GM12872 (cell line): ENCODE measurements around the gene GALNT11.

ENCODE experiments used
- TF ChIP-seq, protein P1 (sequence below): IDR thresholded peaks from 3 replicates; pipeline ENCODE4 v1.5.1; 2011; ENCODE audit warnings: low read depth, mild to moderate bottlenecking, low read length, moderate library complexity; ENCODE audit not compliant: insufficient read depth

The GALNT11 gene

DNA sequence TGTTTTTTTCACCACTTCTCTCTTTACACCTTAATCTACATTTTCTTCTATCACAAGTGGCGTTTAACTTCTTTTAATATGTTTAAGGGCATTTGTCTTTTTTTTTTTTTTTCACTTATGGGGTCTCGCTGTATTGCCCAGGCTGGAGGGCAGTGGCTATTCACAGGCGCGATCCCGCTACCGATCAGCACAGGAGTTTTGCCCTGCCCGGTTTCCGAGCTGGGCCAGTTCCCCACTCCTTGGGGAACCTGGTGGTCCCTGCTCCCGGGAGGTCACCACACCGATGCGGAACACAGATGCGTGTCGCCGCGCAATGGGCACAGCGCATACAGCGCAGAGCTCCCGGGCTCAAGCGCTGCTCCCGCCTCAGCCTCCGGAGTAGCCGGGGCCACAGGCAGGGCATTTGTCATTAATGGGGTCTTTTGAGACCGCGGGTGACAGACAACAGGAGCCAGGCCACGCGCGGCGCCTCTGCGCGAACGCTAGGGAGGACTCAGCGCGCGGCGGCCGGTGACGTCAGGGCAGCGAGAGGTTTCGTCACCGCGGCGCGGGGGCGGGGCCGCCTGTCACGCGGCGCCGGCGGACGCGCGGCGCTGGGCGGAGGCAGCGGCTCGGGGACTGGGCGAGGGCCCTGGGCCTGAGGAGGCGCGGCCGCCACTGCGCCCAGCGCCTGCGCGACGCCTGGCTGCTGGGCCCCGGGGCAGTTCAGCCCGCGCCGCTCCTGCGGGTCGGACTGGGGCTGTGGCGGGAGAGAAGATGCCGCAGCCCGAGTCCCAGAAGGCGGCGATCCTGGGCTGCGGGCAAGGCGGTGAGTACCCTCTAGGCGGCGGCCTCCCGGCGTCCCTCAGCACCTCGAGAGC, at the start of gene GALNT11:
GALNT11 (plus strand) TSS at position 598 of the 860 bp plus-strand sequence. CDS start 68,554 bp downstream, outside the sequence.
- TF ChIP-seq, protein P1, sequence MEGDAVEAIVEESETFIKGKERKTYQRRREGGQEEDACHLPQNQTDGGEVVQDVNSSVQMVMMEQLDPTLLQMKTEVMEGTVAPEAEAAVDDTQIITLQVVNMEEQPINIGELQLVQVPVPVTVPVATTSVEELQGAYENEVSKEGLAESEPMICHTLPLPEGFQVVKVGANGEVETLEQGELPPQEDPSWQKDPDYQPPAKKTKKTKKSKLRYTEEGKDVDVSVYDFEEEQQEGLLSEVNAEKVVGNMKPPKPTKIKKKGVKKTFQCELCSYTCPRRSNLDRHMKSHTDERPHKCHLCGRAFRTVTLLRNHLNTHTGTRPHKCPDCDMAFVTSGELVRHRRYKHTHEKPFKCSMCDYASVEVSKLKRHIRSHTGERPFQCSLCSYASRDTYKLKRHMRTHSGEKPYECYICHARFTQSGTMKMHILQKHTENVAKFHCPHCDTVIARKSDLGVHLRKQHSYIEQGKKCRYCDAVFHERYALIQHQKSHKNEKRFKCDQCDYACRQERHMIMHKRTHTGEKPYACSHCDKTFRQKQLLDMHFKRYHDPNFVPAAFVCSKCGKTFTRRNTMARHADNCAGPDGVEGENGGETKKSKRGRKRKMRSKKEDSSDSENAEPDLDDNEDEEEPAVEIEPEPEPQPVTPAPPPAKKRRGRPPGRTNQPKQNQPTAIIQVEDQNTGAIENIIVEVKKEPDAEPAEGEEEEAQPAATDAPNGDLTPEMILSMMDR, result peak; percentile 31; the same call in 1 of the 3 replicates

DNA sequence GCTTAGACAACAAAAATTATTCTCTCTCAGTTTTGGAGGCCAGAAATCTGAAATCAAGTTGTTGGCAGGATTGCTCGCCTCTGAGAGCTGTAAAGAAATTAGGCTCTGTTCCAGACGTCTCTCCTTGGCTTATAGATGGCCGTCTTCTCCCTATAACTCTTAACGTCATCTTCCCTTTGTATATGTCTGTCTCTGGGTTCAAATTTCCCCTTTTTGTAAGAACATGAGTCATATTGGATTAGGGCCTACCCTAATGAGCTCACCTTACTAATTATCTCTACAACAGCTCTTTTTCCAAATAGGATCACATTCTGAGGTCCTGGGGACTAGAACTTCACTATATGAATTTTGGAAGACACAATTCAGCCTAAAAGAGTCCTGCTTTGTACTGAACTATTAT, 46.9 kb upstream of the GALNT11 start:
- TF ChIP-seq, protein P1, result no peak

DNA sequence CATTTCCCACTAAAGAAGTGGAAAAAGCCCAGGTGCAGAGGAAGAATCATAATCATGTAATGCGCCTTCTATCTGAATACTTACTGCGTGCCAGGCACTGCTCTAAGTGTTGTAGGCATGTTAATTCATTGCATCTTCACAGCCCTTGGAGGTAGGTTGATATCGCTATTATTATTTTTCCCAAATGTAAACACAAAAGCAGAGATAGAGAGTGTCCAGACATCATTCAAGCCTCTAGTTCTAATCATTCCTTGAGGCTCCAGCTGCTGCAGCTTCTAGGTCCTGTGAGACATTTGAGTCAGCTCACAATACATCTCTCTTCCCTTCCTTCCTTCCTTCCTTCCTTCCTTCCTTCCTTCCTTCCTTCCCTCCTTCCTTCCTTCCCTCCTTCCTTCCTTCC, 44.3 kb upstream of the GALNT11 start:
- TF ChIP-seq, protein P1, result no peak

DNA sequence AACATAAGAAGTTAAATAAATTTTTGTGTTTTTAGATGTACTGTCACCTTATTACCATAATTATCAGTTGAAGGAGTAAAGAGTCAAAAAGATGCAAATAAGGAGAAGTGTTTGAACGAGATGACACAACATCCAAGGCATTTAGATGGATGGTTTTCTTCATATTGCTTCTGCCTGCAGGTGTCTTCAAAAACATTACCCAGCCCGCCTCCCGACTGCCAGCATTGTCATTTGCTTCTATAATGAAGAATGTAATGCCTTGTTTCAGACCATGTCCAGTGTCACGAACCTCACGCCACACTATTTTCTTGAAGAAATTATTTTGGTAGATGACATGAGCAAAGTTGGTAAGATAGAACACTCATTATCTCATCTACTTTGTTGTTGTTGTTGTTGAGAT, 42.7 kb upstream of the GALNT11 start:
- TF ChIP-seq, protein P1, result no peak

DNA sequence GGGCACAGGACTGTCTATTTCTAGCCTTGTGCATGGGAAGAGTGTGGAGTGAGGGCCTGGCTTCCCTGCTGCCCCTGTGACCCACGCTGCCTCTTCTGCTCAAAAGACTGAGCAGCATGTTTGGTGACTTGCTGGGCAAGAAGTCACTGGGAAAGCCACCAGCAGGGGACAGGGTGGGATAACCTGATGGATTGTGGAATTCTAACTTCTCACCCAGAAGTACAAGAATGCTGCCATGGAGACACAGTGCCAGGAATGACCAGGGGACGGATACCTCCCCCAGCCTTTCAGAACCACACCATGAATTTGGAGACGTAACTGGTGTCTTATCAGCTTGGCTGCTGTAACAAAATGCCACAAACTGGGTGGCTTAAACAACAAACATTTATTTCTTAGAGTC, 40.9 kb upstream of the GALNT11 start:
- TF ChIP-seq, protein P1, result no peak

DNA sequence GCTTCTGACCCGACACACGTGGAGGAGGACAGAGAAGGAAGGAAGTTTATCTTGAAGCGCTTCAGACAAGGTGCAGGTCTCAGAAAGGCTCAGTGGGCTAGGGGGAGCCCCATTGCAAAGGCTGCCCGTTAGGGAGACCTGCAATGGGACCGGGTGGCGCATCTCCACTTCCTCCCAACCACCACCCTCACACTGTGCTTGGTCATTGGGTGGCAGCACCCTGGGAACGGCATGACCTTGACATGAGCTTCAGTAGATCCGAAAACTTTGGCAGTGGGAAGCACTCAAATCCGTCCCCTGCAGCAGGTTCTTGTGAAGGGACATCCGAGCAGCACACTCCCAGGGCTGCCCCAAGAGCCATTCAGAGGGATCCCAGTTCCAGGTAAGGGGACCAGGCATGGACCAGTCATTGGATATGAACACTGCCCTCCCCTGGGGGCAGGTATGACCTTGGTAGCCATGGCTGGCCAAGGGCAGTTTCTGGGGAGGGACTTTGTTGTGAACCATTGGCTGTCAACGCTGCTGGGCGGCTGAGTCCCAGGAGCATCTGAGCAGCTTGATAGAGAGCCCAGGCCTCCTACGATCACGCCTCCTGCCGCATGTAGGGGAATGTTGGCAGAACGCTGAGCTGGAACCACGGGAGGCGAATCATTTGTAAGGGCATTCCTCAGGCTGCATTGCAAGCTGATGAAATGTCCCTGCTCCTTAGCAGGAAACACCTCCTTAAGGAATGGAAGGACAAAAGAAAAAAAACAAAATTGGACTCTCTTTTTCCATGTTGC, 37.5 kb upstream of the GALNT11 start:
- TF ChIP-seq, protein P1, result no peak

DNA sequence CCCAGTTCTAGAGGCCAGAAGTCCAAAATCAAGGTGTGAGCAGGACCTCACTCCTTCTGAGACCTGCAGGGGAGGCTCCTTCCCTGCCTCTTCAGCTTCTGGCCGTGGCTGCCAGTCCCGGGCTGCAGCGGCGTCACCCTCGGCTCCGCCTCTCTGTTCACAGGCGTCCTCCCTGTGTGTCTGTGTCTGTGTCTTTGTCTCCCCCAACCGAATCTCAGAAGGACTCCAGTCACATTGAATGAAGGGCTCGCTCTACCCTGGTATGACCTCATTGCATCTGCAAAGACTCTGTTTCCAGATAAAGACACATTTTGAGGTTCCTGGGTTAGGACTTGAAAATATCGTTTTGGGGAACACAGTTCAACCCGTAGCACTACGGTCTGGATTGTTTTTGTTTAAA, 33.1 kb upstream of the GALNT11 start:
- TF ChIP-seq, protein P1, result peak; percentile 15; the same call in 1 of the 3 replicates
